K562 (cell line): ENCODE data around the gene SLC6A20. TPM values are rescaled to one million over a fixed set of nuclear protein-coding genes. Genes with fewer than 3 reads are reported as not detected.
A peak's percentile ranks its signal among the peaks of the same experiment; 100 is the strongest.

ENCODE experiments used
- ATAC-seq: fragments of 200-7000 bp; cut with Tn5 transposase; 3 replicates; pipeline ENCODE4 v1.9.1; 2020; ENCODE audit warnings: moderate library complexity
- BruUV-seq: library from RNA; stranded (reverse); fragments of 400-500 nt; replicated peaks from 2 replicates; lab custom pipeline; 2021; lab: Mats Ljungman, UMichigan
- CTCF ChIA-PET: fragments of 300-600 bp; formaldehyde crosslinking; extraction: SDS; loops from one replicate; lab custom pipeline; 2021; ENCODE audit warnings: low intra/inter-chr PET ratio; lab: Yijun Ruan, JAX
- POLR2A ChIA-PET: fragments of 300-600, 350-650 bp; sonication (Branson Sonifier 250); formaldehyde crosslinking; extraction: SDS; loops from one replicate; lab custom pipeline; 2021; ENCODE audit warnings: antibody characterized with exemption, inconsistent platforms; lab: Yijun Ruan, JAX
- DNase-seq, 4 experiments: peaks; one replicate each; pipeline versions ENCODE4 v3.0.0 to v3.0.0-alpha.2; 2011 to 2018; ENCODE audit warnings: low spot score in 3 of 4, mixed read lengths in 3 of 4; ENCODE audit errors: extremely low read depth in 1 of 4
- FAIRE-seq: peaks from 2 replicates; lab custom pipeline; 2011; peaks lifted over from hg19 to GRCh38; lab: Jason Lieb, UNC
- H2AFZ ChIP-seq: 2 replicates; pipeline ENCODE4 v1.6.0; 2011; ENCODE audit warnings: low read depth, low read length, control low read depth, inconsistent platforms
- H3K27ac ChIP-seq: fragments of 200-600 bp; 3 replicates; pipeline ENCODE4 v1.8.0; 2011; ENCODE audit warnings: low read depth, mild to moderate bottlenecking, control low read depth, inconsistent platforms, low read length, moderate library complexity, mixed read lengths; ENCODE audit errors: extremely low read depth
- H3K27me3 ChIP-seq, 2 experiments: fragments of 300-600 bp in 1 of 2; 2 replicates in 1 of 2; 3 replicates in 1 of 2; pipeline versions ENCODE4 v1.6.0 to v1.8.0; 2011; ENCODE audit warnings: inconsistent platforms in 2 of 2, low read length in 2 of 2, mild to moderate bottlenecking in 1 of 2, mixed read lengths in 1 of 2, moderate library complexity in 1 of 2; ENCODE audit not compliant: control insufficient read depth in 2 of 2, insufficient read depth in 2 of 2
- H3K36me3 ChIP-seq: fragments of 300-600 bp; 3 replicates; pipeline ENCODE4 v1.8.0; 2011; ENCODE audit warnings: mild to moderate bottlenecking, low read length, inconsistent platforms; ENCODE audit not compliant: control insufficient read depth, insufficient read depth
- H3K4me1 ChIP-seq, 2 experiments: fragments of 200-600 bp in 1 of 2; replicated peaks in 1 of 2; 2 replicates in 1 of 2; 3 replicates in 1 of 2; pipeline versions ENCODE4 v1.5.1 to v1.8.0; 2011; ENCODE audit warnings: inconsistent platforms in 2 of 2, low read length in 2 of 2, mild to moderate bottlenecking in 1 of 2, mixed read lengths in 1 of 2, moderate library complexity in 1 of 2; ENCODE audit not compliant: control insufficient read depth in 2 of 2, insufficient read depth in 2 of 2
- H3K4me2 ChIP-seq: 2 replicates; pipeline ENCODE4 v1.6.1; 2011; ENCODE audit warnings: low read length, control low read depth, inconsistent platforms, mixed read lengths; ENCODE audit not compliant: insufficient read depth
- H3K4me3 ChIP-seq: fragments of 200-600 bp; sonication (generic), shearing (Covaris generic); 2 replicates; pipeline ENCODE4 v1.5.1; 2016; ENCODE audit warnings: control low read depth, inconsistent platforms
- H3K79me2 ChIP-seq: fragments of 200-600 bp; 3 replicates; pipeline ENCODE4 v1.8.0; 2011; ENCODE audit warnings: low read length, inconsistent platforms; ENCODE audit not compliant: control insufficient read depth, insufficient read depth
- H3K9ac ChIP-seq, 2 experiments: 2 replicates each; pipeline versions ENCODE4 v1.6.0 to v1.6.1; 2011; ENCODE audit warnings: low read depth in 2 of 2, low read length in 2 of 2, control low read depth in 1 of 2, inconsistent platforms in 1 of 2, mild to moderate bottlenecking in 1 of 2, mixed read lengths in 1 of 2; ENCODE audit not compliant: insufficient read depth in 1 of 2
- H3K9me1 ChIP-seq: one replicate; pipeline ENCODE4 v1.6.0; 2011; ENCODE audit warnings: inconsistent platforms, mild to moderate bottlenecking, low read length, moderate library complexity; ENCODE audit not compliant: control insufficient read depth, insufficient read depth
- H3K9me3 ChIP-seq: replicated peaks from 2 replicates; pipeline ENCODE4 v1.5.1; 2011; ENCODE audit warnings: low read depth, low read length, inconsistent platforms; ENCODE audit not compliant: control insufficient read depth, insufficient read depth
- H4K20me1 ChIP-seq: replicated peaks from 2 replicates; pipeline ENCODE4 v1.6.1; 2011; ENCODE audit warnings: low read length, inconsistent platforms, mixed read lengths; ENCODE audit not compliant: control insufficient read depth, insufficient read depth
- FOSL1 ChIP-seq: fragments of 200-800 bp; sonication (Bioruptor generic); conservative IDR thresholded peaks from 2 replicates; pipeline ENCODE4 v1.6.1; 2016; ENCODE audit warnings: missing genetic modification characterization, missing compliant biosample characterization
- FOXM1 ChIP-seq, 2 experiments: fragments of 450-650 bp in 1 of 2; sonication (generic) in 1 of 2; formaldehyde crosslinking in 1 of 2; IDR thresholded peaks; 2 replicates each; pipeline versions ENCODE4 v1.6.1 to v1.9.0; 2017 to 2022; ENCODE audit warnings: low read depth in 2 of 2, mild to moderate bottlenecking in 2 of 2, missing genetic modification reagents in 1 of 2, moderate library complexity in 1 of 2
- MEF2A ChIP-seq: IDR thresholded peaks from 2 replicates; pipeline ENCODE4 v1.6.1; 2011; ENCODE audit warnings: low read depth, mild to moderate bottlenecking, low read length, moderate library complexity; ENCODE audit not compliant: control insufficient read depth
- PREB ChIP-seq: sonication (generic); formaldehyde crosslinking; IDR thresholded peaks from 2 replicates; pipeline ENCODE4 v1.8.1; 2023; ENCODE audit warnings: mild to moderate bottlenecking, missing genetic modification reagents
- SMAD3 ChIP-seq: fragments of 450-650 bp; formaldehyde crosslinking; conservative IDR thresholded peaks from 2 replicates; pipeline ENCODE4 v1.4.0; 2020; ENCODE audit warnings: mild to moderate bottlenecking
- ZFP36 ChIP-seq: fragments of 150-350 bp; IDR thresholded peaks from 2 replicates; pipeline ENCODE4 v1.6.1; 2018; ENCODE audit warnings: low read length, low read depth; ENCODE audit not compliant: partially characterized antibody
- WGBS: fragments of 100-300 bp; shearing (Covaris generic); methylation state at CpG from one replicate; pipeline ENCODE4 v1.1.6; 2016; ENCODE audit warnings: low coverage, mixed read lengths; ENCODE audit not compliant: insufficient coverage; ENCODE audit errors: missing lambda C conversion rate; 5-methylcytosine and 5-hydroxymethylcytosine counted together
- in situ Hi-C: fragments of 300-500 bp; cut with MboI; formaldehyde crosslinking; loops from 4 replicates; pipeline ENCODE4 v1.15.0; 2018; ENCODE audit warnings: inconsistent platforms, mixed read lengths
- intact Hi-C: fragments of 100-400 bp; cut with micrococcal nuclease; formaldehyde crosslinking; loops from 2 replicates; pipeline ENCODE4 v1.14.2; 2022
- polyA plus RNA-seq, 8 experiments: library from polyadenylated mRNA; depleted of rRNA in 4 of 8; stranded (reverse) in 5 of 8; unstranded in 3 of 8; fragments of >200 nt; fragmentation: Nextera tagmentation in 2 of 8; fragmentation: Illumina TruSeq in 1 of 8; extraction: Ambion mirVana in 2 of 8; extraction: Trizol in 1 of 8; gene quantifications; 2 replicates each; pipeline versions ENCODE4 v1.2.1 to v1.2.3, GENCODE V29; 2011 to 2014; ENCODE audit warnings: inconsistent platforms in 1 of 8, missing spikeins in 1 of 8
- total RNA-seq, 7 experiments: library from RNA; depleted of rRNA in 6 of 7; stranded (reverse); fragments of >200 nt in 6 of 7; fragmentation: Illumina TruSeq in 2 of 7; extraction: Trizol in 2 of 7; gene quantifications; 2 replicates each; pipeline versions ENCODE4 v1.2.1 to v1.2.3, GENCODE V29; 2011 to 2021; ENCODE audit warnings: low replicate concordance in 1 of 7
- TF ChIP-seq, protein P1 (sequence below): fragments of 450-650 bp; IDR thresholded peaks from 2 replicates; pipeline ENCODE4 v1.6.1; 2016; ENCODE audit warnings: low read depth, mild to moderate bottlenecking, moderate library complexity
- TF ChIP-seq, protein P2 (sequence below), 2 experiments: fragments of 200-800 bp in 1 of 2; sonication (Bioruptor generic) in 1 of 2; sonication (generic) in 1 of 2; formaldehyde crosslinking in 1 of 2; IDR thresholded peaks in 1 of 2; conservative IDR thresholded peaks in 1 of 2; 2 replicates each; pipeline versions ENCODE4 v1.5.0 to v1.6.1; 2016 to 2020; ENCODE audit warnings: missing compliant biosample characterization in 1 of 2, missing genetic modification characterization in 1 of 2, missing genetic modification reagents in 1 of 2
- TF ChIP-seq, protein P3 (sequence below): fragments of 250-450 bp; sonication (Bioruptor Pico); IDR thresholded peaks from 2 replicates; pipeline ENCODE4 v1.5.0; 2020; ENCODE audit warnings: mild to moderate bottlenecking
- TF ChIP-seq, protein P4 (sequence below): sonication (generic); formaldehyde crosslinking; IDR thresholded peaks from 2 replicates; pipeline ENCODE4 v1.8.0; 2022; ENCODE audit warnings: mild to moderate bottlenecking, missing genetic modification reagents, borderline replicate concordance

SLC6A20 gene
- total and polyA plus RNA-seq, 9 of the 15 experiments (the other 6 are each of a cell fraction or from before 2014, with no cell fraction given): not detected

GRCh38 chr3:45758871-45759270 lies 37.5 kb downstream of the SLC6A20 start:
- CTCF ChIA-PET: interaction anchor here (0.6 kb wide), 1 partner anchor 248 kb away, joined by 3 read pairs; no protein-coding TSS in a partner anchor
- in situ Hi-C loops: loop anchor here (10.0 kb wide), 1 partner anchor 316 kb away; no protein-coding TSS in a partner anchor
- no peak for ATAC-seq
- TF ChIP-seq, protein P1, sequence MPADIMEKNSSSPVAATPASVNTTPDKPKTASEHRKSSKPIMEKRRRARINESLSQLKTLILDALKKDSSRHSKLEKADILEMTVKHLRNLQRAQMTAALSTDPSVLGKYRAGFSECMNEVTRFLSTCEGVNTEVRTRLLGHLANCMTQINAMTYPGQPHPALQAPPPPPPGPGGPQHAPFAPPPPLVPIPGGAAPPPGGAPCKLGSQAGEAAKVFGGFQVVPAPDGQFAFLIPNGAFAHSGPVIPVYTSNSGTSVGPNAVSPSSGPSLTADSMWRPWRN: no peak
- TF ChIP-seq FOXM1 (IDR thresholded peaks at IDR 0.05; ENCODE audit: low read depth) (no peak), FOXM1 (CRISPR knock-in tag; IDR thresholded peaks at IDR 0.05; ENCODE audit: low read depth) (no peak), SMAD3 (CRISPR knock-in tag) (no peak), MEF2A (no peak), ZFP36 (no peak), FOSL1 (no peak), PREB (CRISPR knock-in tag) (no peak)
- TF ChIP-seq, protein P2, sequence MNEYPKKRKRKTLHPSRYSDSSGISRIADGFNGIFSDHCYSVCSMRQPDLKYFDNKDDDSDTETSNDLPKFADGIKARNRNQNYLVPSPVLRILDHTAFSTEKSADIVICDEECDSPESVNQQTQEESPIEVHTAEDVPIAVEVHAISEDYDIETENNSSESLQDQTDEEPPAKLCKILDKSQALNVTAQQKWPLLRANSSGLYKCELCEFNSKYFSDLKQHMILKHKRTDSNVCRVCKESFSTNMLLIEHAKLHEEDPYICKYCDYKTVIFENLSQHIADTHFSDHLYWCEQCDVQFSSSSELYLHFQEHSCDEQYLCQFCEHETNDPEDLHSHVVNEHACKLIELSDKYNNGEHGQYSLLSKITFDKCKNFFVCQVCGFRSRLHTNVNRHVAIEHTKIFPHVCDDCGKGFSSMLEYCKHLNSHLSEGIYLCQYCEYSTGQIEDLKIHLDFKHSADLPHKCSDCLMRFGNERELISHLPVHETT (CRISPR knock-in tag; conservative IDR thresholded peaks at IDR 0.05 in 1 of 2, IDR thresholded peaks at IDR 0.05 in 1 of 2): no peak
- TF ChIP-seq, protein P3, sequence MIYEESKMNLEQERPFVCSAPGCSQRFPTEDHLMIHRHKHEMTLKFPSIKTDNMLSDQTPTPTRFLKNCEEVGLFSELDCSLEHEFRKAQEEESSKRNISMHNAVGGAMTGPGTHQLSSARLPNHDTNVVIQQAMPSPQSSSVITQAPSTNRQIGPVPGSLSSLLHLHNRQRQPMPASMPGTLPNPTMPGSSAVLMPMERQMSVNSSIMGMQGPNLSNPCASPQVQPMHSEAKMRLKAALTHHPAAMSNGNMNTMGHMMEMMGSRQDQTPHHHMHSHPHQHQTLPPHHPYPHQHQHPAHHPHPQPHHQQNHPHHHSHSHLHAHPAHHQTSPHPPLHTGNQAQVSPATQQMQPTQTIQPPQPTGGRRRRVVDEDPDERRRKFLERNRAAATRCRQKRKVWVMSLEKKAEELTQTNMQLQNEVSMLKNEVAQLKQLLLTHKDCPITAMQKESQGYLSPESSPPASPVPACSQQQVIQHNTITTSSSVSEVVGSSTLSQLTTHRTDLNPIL (CRISPR knock-in tag): no peak
- TF ChIP-seq, protein P4, sequence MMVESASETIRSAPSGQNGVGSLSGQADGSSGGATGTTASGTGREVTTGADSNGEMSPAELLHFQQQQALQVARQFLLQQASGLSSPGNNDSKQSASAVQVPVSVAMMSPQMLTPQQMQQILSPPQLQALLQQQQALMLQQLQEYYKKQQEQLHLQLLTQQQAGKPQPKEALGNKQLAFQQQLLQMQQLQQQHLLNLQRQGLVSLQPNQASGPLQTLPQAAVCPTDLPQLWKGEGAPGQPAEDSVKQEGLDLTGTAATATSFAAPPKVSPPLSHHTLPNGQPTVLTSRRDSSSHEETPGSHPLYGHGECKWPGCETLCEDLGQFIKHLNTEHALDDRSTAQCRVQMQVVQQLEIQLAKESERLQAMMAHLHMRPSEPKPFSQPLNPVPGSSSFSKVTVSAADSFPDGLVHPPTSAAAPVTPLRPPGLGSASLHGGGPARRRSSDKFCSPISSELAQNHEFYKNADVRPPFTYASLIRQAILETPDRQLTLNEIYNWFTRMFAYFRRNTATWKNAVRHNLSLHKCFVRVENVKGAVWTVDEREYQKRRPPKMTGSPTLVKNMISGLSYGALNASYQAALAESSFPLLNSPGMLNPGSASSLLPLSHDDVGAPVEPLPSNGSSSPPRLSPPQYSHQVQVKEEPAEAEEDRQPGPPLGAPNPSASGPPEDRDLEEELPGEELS (CRISPR knock-in tag): no peak

More at GRCh38 chr3:45758871-45759270, 37.5 kb downstream of the SLC6A20 start:
- FAIRE-seq (no peak), DNase-seq (no peak)
- H3K27ac ChIP-seq: no peak overlapping the region
- BruUV-seq: no TSS peak
- POLR2A ChIA-PET: interaction anchor here (0.6 to 1.2 kb wide), 2 partner anchors 14 to 323 kb away, joined by 3 read pairs; no protein-coding TSS in a partner anchor
- intact Hi-C loops: no loop called here
- no peaks in the 10 kb centered on the region for H4K20me1 ChIP-seq
- H3K4me1 ChIP-seq: peaks cover 0 to 8% of the 10 kb centered on the region in 2 experiments; a peak in 3 of 5 replicates
- no peaks in the 10 kb centered on the region for H3K79me2 ChIP-seq
- no peaks in the 10 kb centered on the region for H3K9me3 ChIP-seq
- H3K4me3 ChIP-seq: no peak overlapping the region
- H3K4me2 ChIP-seq: no peak overlapping the region
- peaks cover 34 to 69% of the 10 kb centered on the region in 2 experiments for H3K27me3 ChIP-seq
- WGBS: 4% methylated on average over 16 of the region's 16 CpGs
- H2AFZ ChIP-seq: no peak overlapping the region
- H3K9ac ChIP-seq: peak overlapping the region in 1 of 2 experiments; percentile 61; a peak in 1 of 4 replicates
- H3K9me1 ChIP-seq: no peaks in the 10 kb centered on the region
- H3K36me3 ChIP-seq: no peaks in the 10 kb centered on the region
